ENCODE data around the gene GAS5. TPM values are rescaled to one million over a fixed set of nuclear protein-coding genes. Genes with fewer than 3 reads are reported as not detected.

The GAS5 gene
- total and polyA plus RNA-seq, 9 of the 15 experiments (the other 6 are each of a cell fraction or from before 2014, with no cell fraction given) = 565 to 1,860 (median 1,006) TPM

DNA sequence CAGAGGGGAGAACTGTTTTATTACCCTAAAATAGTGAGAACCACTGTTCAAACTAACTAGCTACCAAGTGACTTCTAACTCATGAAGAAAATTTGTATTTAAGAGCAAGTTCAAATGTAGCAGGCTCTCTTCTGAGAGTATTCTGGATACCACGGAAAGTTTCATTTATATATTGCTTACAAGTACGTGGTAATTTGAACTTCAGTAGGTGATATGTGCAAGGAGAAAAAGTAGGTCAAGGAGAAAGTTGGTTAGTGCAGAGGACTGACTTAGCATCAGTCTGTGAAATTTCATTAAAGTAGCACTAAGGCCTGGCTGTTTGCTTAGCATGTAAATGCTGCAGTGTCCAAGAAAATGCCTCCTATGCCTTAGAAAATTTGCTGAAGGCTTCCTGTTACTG, 32.6 kb upstream of the GAS5 start (continued):
- TF ChIP-seq, protein P1, sequence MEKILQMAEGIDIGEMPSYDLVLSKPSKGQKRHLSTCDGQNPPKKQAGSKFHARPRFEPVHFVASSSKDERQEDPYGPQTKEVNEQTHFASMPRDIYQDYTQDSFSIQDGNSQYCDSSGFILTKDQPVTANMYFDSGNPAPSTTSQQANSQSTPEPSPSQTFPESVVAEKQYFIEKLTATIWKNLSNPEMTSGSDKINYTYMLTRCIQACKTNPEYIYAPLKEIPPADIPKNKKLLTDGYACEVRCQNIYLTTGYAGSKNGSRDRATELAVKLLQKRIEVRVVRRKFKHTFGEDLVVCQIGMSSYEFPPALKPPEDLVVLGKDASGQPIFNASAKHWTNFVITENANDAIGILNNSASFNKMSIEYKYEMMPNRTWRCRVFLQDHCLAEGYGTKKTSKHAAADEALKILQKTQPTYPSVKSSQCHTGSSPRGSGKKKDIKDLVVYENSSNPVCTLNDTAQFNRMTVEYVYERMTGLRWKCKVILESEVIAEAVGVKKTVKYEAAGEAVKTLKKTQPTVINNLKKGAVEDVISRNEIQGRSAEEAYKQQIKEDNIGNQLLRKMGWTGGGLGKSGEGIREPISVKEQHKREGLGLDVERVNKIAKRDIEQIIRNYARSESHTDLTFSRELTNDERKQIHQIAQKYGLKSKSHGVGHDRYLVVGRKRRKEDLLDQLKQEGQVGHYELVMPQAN (IDR thresholded peaks at IDR 0.05; ENCODE audit: borderline replicate concordance) = no peak

GRCh38 chr1:173894189-173894588, 26.4 kb upstream of the GAS5 start:
- Histone ChIP-seq H3K4me3 (no peak overlapping the region), H2AFZ (ENCODE audit: low read depth, low read length) (no peak overlapping the region), H3K4me2 (ENCODE audit: insufficient read depth, low read length) (no peak overlapping the region), H3K79me2 (ENCODE audit: control insufficient read depth, insufficient read depth, low read length) (no peaks in the 10 kb centered on the region), H3K9me1 (ENCODE audit: control insufficient read depth, insufficient read depth, low read length) (no peaks in the 10 kb centered on the region), H3K27ac (ENCODE audit: extremely low read depth, low read depth, low read length) (no peak overlapping the region), H3K9me3 (replicated peaks; ENCODE audit: control insufficient read depth, insufficient read depth, low read depth, low read length) (no peaks in the 10 kb centered on the region), H3K4me1 (replicated peaks in 1 of 2; ENCODE audit: control insufficient read depth in 2 of 2, insufficient read depth in 2 of 2, low read length in 2 of 2) (no peaks in the 10 kb centered on the region), H3K9ac (ENCODE audit: insufficient read depth in 1 of 2, low read depth in 2 of 2, low read length in 2 of 2) (no peak overlapping the region), H3K27me3 (ENCODE audit: control insufficient read depth in 2 of 2, insufficient read depth in 2 of 2, low read length in 2 of 2) (no peaks in the 10 kb centered on the region), H3K36me3 (ENCODE audit: control insufficient read depth, insufficient read depth, low read length) (no peaks in the 10 kb centered on the region), H4K20me1 (replicated peaks; ENCODE audit: control insufficient read depth, insufficient read depth, low read length) (no peaks in the 10 kb centered on the region)
- in situ Hi-C loops (cut with MboI) (no loop called here), intact Hi-C loops (cut with micrococcal nuclease) (no loop called here)
- FAIRE-seq (no peak), DNase-seq (ENCODE audit: extremely low read depth in 1 of 4, low spot score in 3 of 4) (no peak), ATAC-seq (no peak)
- WGBS (ENCODE audit: insufficient coverage, low coverage, missing lambda C conversion rate) = 54% methylated on average over 3 of the region's 3 CpGs
- CTCF ChIA-PET (ENCODE audit: low intra/inter-chr PET ratio) = no interaction called here
- no peak for TF ChIP-seq NFATC3 (IDR thresholded peaks at IDR 0.05)
- no peak for TF ChIP-seq SNIP1 (IDR thresholded peaks at IDR 0.05; ENCODE audit: low read depth)
- no peak for TF ChIP-seq CSDE1 (IDR thresholded peaks at IDR 0.05)
- no peak for TF ChIP-seq TGIF2 (CRISPR knock-in tag; IDR thresholded peaks at IDR 0.05)
- TF ChIP-seq, protein P2, sequence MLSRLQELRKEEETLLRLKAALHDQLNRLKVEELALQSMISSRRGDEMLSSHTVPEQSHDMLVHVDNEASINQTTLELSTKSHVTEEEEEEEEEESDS (CRISPR knock-in tag; IDR thresholded peaks at IDR 0.05) = no peak
- TF ChIP-seq BCOR (IDR thresholded peaks at IDR 0.05) = no peak
- TF ChIP-seq ZNF354B (CRISPR knock-in tag; IDR thresholded peaks at IDR 0.05) = no peak
- no peak for TF ChIP-seq ZNF778 (CRISPR knock-in tag; IDR thresholded peaks at IDR 0.05)
- no peak for TF ChIP-seq HES1 (IDR thresholded peaks at IDR 0.05; ENCODE audit: low read depth)
- no peak for TF ChIP-seq ZBTB5 (IDR thresholded peaks at IDR 0.05)
- no peak for TF ChIP-seq EWSR1 (IDR thresholded peaks at IDR 0.05; ENCODE audit: borderline replicate concordance, low read depth, partially characterized antibody)
- POLR2A ChIA-PET = interaction anchor here (1.1 kb wide), 1 partner anchor 26 kb away, joined by 4 read pairs; the partner anchor contains the start of gene ZBTB37
- no TSS peak for BruUV-seq (replicated peaks)
